Body of pancreas (tissue), 4 donors: ENCODE data around the gene C1RL. TPM values are rescaled to one million over a fixed set of nuclear protein-coding genes. Genes with fewer than 3 reads are reported as not detected.

Experiments used
- ATAC-seq: fragments of 150-250 bp; one replicate; pipeline ENCODE4 v1.9.1; 2016
- DNase-seq, 4 donors: peaks; one replicate each; pipeline ENCODE4 v3.0.0-alpha.2; 2019
- H3K27ac ChIP-seq, 4 donors: fragments of 200-600 bp; sonication (generic); 1 replicate in 3 of 4; 2 replicates in 1 of 4; pipeline versions ENCODE4 v1.5.1 to v1.6.1; 2016 to 2019; ENCODE audit warnings: mild to moderate bottlenecking in 1 of 4, mixed read lengths in 1 of 4, moderate library complexity in 1 of 4
- H3K27me3 ChIP-seq, 2 donors: fragments of 200-600 bp; sonication (generic); one replicate each; pipeline ENCODE4 v1.6.0; 2016; ENCODE audit warnings: mild to moderate bottlenecking in 1 of 2
- H3K36me3 ChIP-seq, 2 donors: fragments of 200-600 bp; sonication (generic); replicated peaks in 1 of 2; 2 replicates each; pipeline ENCODE4 v1.5.1; 2016; ENCODE audit warnings: low read depth in 2 of 2; ENCODE audit not compliant: insufficient read depth in 1 of 2
- H3K4me1 ChIP-seq: fragments of 200-600 bp; sonication (generic); one replicate; pipeline ENCODE4 v1.6.0; 2016
- H3K4me3 ChIP-seq, 2 donors: fragments of 200-600 bp; sonication (generic); 1 replicate in 1 of 2; 2 replicates in 1 of 2; pipeline ENCODE4 v1.5.1; 2016 to 2019
- H3K9me3 ChIP-seq, 3 donors: fragments of 200-600 bp; sonication (generic); 1 replicate in 2 of 3; 2 replicates in 1 of 3; pipeline ENCODE4 v1.5.1; 2016
- POLR2A ChIP-seq, 3 donors: fragments of 450-650 bp; IDR thresholded peaks; one replicate each; pipeline ENCODE4 v1.6.1; 2016; ENCODE audit warnings: antibody characterized with exemption in 3 of 3, mild to moderate bottlenecking in 2 of 3
- WGBS, 2 donors: methylation state at CpG; one replicate each; pipeline ENCODE4 v1.1.5; 2017; 5-methylcytosine and 5-hydroxymethylcytosine counted together
- intact Hi-C: fragments of 100-400 bp; cut with DNase I; formaldehyde crosslinking; loops from one replicate; pipeline ENCODE4 v1.15.1; 2023
- total RNA-seq, 2 donors: library from RNA; depleted of rRNA; stranded (reverse); fragments of >200 nt; gene quantifications; one replicate each; pipeline ENCODE4 v1.1.0, GENCODE V29; 2016
- TF ChIP-seq, protein P1 (sequence below), 7 experiments: fragments of 450-650 bp in 4 of 7; fragments of 200-600 bp in 3 of 7; sonication (generic) in 3 of 7; IDR thresholded peaks; one replicate each; pipeline ENCODE4 v1.5.1; 2016 to 2019; ENCODE audit warnings: antibody characterized with exemption in 7 of 7

The C1RL gene
- total RNA-seq, 2 donors from 2014 or later = 64.6 to 99.6 TPM

DNA sequence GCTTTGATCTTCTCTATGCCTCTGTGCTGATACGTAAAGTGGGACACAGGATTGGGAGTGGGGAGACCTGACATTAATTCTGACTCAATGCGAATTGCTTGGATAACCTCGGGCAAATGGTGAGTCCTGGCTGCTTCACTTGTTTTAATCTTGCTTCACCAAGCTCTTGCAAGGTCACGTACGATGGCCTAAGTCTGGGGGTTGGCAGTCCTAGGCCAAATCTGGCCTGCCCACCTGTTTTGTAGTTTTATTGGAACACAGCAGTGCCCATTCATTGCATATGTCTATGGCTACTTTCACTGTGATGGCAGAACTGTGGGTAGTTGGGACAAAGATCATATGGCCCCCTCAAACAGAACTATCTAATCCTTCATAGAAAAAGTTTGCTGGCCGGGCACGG is 34.5 kb upstream of the C1RL start:
- intact Hi-C loops = no loop called here
- H3K27me3 ChIP-seq = no peaks in the 10 kb centered on the region
- H3K4me3 ChIP-seq = no peak overlapping the region
- H3K36me3 ChIP-seq = no peaks in the 10 kb centered on the region
- WGBS, 2 donors = 79 to 85% methylated on average over 7 of the region's 7 CpGs
- no peak for DNase-seq
- H3K27ac ChIP-seq = no peak overlapping the region
- TF ChIP-seq POLR2A (IDR thresholded peaks at IDR 0.05) = no peak
- TF ChIP-seq, protein P1, sequence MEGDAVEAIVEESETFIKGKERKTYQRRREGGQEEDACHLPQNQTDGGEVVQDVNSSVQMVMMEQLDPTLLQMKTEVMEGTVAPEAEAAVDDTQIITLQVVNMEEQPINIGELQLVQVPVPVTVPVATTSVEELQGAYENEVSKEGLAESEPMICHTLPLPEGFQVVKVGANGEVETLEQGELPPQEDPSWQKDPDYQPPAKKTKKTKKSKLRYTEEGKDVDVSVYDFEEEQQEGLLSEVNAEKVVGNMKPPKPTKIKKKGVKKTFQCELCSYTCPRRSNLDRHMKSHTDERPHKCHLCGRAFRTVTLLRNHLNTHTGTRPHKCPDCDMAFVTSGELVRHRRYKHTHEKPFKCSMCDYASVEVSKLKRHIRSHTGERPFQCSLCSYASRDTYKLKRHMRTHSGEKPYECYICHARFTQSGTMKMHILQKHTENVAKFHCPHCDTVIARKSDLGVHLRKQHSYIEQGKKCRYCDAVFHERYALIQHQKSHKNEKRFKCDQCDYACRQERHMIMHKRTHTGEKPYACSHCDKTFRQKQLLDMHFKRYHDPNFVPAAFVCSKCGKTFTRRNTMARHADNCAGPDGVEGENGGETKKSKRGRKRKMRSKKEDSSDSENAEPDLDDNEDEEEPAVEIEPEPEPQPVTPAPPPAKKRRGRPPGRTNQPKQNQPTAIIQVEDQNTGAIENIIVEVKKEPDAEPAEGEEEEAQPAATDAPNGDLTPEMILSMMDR (IDR thresholded peaks at IDR 0.05) = no peak
- no peak for ATAC-seq
- no peaks in the 10 kb centered on the region for H3K4me1 ChIP-seq
- no peaks in the 10 kb centered on the region for H3K9me3 ChIP-seq

DNA sequence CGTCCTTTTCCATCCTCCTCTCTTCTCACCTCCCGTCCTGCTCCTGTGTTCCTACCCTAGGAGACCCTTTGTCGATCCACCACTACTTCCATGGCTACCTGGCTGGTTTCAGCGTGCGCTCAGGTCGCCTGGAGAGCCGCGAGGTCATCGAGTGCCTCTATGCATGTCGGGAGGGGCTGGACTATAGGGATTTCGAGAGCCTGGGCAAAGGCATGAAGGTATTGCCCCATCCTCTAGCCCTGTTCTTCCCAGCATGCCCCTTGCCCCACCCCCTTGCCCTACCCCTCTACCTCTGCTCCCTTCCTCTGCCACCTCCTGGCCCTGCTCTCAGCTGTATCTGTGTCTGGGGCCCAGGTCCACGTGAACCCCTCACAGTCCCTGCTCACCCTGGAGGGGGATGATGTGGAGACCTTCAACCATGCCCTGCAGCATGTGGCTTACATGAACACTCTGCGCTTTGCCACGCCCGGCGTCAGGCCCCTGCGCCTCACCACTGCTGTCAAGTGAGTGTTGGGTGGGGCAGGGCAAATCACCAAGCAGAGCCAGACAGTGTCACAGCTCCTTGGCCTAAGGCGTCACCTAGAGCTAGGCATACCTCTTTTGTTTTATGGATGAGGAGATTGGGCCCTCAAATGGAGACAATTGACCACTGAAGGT is 33.9 kb upstream of the C1RL start:
- Histone ChIP-seq H3K27me3 (no peaks in the 10 kb centered on the region), H3K4me3 (no peak overlapping the region), H3K27ac (no peak overlapping the region), H3K36me3 (no peaks in the 10 kb centered on the region), H3K4me1 (no peaks in the 10 kb centered on the region), H3K9me3 (no peaks in the 10 kb centered on the region)
- ATAC-seq (no peak), DNase-seq (no peak)
- intact Hi-C loops = no loop called here
- 90% methylated on average over 15 to 16 of the region's 18 CpGs for WGBS, 2 donors
- TF ChIP-seq POLR2A (IDR thresholded peaks at IDR 0.05) = no peak
- TF ChIP-seq, protein P1 (IDR thresholded peaks at IDR 0.05) = no peak

DNA sequence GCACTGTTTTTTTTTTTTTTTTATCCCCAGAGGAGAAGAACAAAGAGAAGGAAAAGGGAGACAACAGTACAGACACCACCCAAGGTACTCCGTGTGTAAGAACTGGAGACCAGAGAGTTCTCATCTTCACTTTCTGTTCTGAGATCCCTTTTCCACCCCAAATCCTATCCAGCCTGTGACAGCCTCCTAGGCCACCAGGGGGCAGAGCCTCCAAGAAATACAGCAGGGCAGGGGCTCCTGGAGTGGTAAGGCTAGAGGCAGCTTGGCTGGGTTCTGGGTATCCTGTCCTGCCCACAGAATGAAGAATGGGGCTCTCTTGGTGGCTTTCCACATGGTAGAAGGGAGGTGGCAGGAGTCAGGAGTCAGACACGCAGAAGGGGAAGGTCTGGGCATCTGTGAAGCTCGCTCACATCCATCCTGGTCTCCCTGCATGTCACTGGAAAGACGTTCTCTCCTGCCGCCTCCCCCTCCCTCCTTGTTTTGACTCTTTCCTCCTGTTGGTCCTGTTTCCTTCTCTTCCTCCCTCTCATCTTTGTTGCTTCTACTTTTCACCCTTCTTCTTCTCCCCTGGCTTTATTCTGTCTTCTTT is 33.1 kb upstream of the C1RL start:
- intact Hi-C loops = no loop called here
- 71 to 75% methylated on average over 5 of the region's 5 CpGs for WGBS, 2 donors
- H3K27ac ChIP-seq = no peak overlapping the region
- ATAC-seq (peak; percentile 77), DNase-seq (peak; percentile 34 to 61 (median 48))
- H3K4me1 ChIP-seq = no peaks in the 10 kb centered on the region
- H3K9me3 ChIP-seq = no peaks in the 10 kb centered on the region
- H3K36me3 ChIP-seq = no peaks in the 10 kb centered on the region
- no peaks in the 10 kb centered on the region for H3K27me3 ChIP-seq
- H3K4me3 ChIP-seq = no peak overlapping the region
- no peak for TF ChIP-seq POLR2A (IDR thresholded peaks at IDR 0.05)
- TF ChIP-seq, protein P1 (IDR thresholded peaks at IDR 0.05) = peak; percentile 27 to 58 (median 50)

DNA sequence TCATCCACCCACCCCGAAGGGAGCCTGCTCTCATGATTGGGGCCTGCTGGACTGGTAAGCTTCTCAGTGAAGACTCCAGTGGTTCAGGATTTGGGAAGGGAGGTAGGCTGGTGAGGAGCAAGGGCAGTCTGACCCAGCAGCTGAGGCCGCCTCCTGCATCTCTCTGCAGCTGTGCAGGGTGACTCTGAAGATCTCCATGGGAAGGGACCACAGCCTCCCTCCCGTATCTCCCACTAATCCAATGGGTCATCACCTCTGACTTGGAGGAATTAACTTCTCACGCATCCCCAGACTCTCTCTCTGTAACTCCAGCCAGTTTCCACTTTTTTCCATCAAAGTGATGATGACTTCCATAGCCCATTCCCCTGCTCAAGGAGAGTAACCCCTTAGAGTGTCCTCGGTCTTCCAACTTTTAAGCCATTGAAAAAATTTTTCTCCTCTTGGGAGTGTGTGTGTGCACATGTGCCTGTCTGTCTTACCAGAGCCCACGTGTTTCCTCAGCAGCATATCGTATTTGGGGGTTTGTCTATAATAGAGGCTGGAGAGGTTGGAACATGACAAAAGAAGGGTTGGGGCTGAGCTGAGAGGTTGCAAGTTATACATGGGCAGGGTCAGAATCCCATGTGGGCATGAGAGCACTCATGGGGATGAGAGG is 32.5 kb upstream of the C1RL start:
- 87 to 90% methylated on average over 7 of the region's 7 CpGs for WGBS, 2 donors
- intact Hi-C loops = no loop called here
- no peak overlapping the region for H3K4me3 ChIP-seq

More for the DNA sequence above, 32.5 kb upstream of the C1RL start:
- no peaks in the 10 kb centered on the region for H3K27me3 ChIP-seq
- TF ChIP-seq POLR2A (IDR thresholded peaks at IDR 0.05) = no peak
- TF ChIP-seq, protein P1 (IDR thresholded peaks at IDR 0.05) = no peak
- no peaks in the 10 kb centered on the region for H3K9me3 ChIP-seq
- H3K4me1 ChIP-seq = no peaks in the 10 kb centered on the region
- H3K36me3 ChIP-seq = peaks cover 0 to 2% of the 10 kb centered on the region in 2 donors
- no peak for ATAC-seq
- DNase-seq = no peak
- no peak overlapping the region for H3K27ac ChIP-seq
